Osteoblast (primary cell): Measurements from ENCODE around the gene AKAP5. TPM values are rescaled to one million over a fixed set of nuclear protein-coding genes. Genes with fewer than 3 reads are reported as not detected.
A peak's percentile ranks its signal among the peaks of the same experiment; 100 is the strongest.

Experiments
- DNase-seq: peaks from one replicate; pipeline ENCODE4 v3.0.0; 2011; ENCODE audit warnings: low spot score, mixed read lengths; ENCODE audit not compliant: insufficient read length; ENCODE audit errors: missing footprints
- H2AFZ ChIP-seq: 2 replicates; pipeline ENCODE4 v1.6.0; 2011; ENCODE audit warnings: mild to moderate bottlenecking, low read length
- H3K27ac ChIP-seq: 2 replicates; pipeline ENCODE4 v1.5.1; 2011; ENCODE audit warnings: mild to moderate bottlenecking, low read depth, low read length, moderate library complexity
- H3K27me3 ChIP-seq: 2 replicates; pipeline ENCODE4 v1.6.0; 2012; ENCODE audit warnings: mild to moderate bottlenecking, control low read depth, inconsistent platforms, low read length, moderate library complexity; ENCODE audit not compliant: insufficient read depth
- H3K36me3 ChIP-seq: 2 replicates; pipeline ENCODE4 v1.5.1; 2011; ENCODE audit warnings: mild to moderate bottlenecking, low read length, control low read depth, moderate library complexity; ENCODE audit not compliant: insufficient read depth
- H3K4me1 ChIP-seq: 2 replicates; pipeline ENCODE4 v1.5.1; 2011; ENCODE audit warnings: mild to moderate bottlenecking, low read length, control low read depth, moderate library complexity; ENCODE audit not compliant: insufficient read depth
- H3K4me2 ChIP-seq: 2 replicates; pipeline ENCODE4 v1.6.0; 2011; ENCODE audit warnings: mild to moderate bottlenecking, low read length; ENCODE audit not compliant: insufficient read depth
- H3K4me3 ChIP-seq: fragments of 200-600 bp; sonication (generic); 3 replicates; pipeline ENCODE4 v1.5.1; 2012; ENCODE audit warnings: mild to moderate bottlenecking, low read length, inconsistent platforms; ENCODE audit not compliant: insufficient read depth
- H3K79me2 ChIP-seq: 2 replicates; pipeline ENCODE4 v1.6.0; 2012; ENCODE audit warnings: mild to moderate bottlenecking, low read length, control low read depth, inconsistent platforms; ENCODE audit not compliant: insufficient read depth
- H3K9me3 ChIP-seq: 2 replicates; pipeline ENCODE4 v1.5.1; 2011; ENCODE audit warnings: low read depth, low read length, control low read depth
- H4K20me1 ChIP-seq: 2 replicates; pipeline ENCODE4 v1.6.0; 2012; ENCODE audit warnings: mild to moderate bottlenecking, low read length, control low read depth; ENCODE audit not compliant: insufficient read depth
- CTCF ChIP-seq: IDR thresholded peaks from 2 replicates; pipeline ENCODE4 v1.5.1; 2011; ENCODE audit warnings: mild to moderate bottlenecking, low read depth, low read length, moderate library complexity; ENCODE audit errors: extremely low read depth
- total RNA-seq: library from RNA; depleted of rRNA; stranded (reverse); fragments of >200 nt; gene quantifications from 2 replicates; pipeline ENCODE4 v1.2.3, GENCODE V29; 2012

AKAP5 gene
- total RNA-seq, 1 donor = 1.1 TPM

GRCh38 chr14:64422756-64423155 is 42.5 kb upstream of the AKAP5 start:
- Histone ChIP-seq H3K36me3 (peaks cover 54% of the 10 kb centered on the region), H3K4me2 (no peak overlapping the region), H2AFZ (no peak overlapping the region), H3K9me3 (no peaks in the 10 kb centered on the region), H3K27me3 (no peaks in the 10 kb centered on the region), H3K27ac (no peak overlapping the region), H3K4me3 (no peak overlapping the region), H3K79me2 (no peaks in the 10 kb centered on the region), H4K20me1 (no peaks in the 10 kb centered on the region), H3K4me1 (peaks cover 20% of the 10 kb centered on the region)
- no peak for DNase-seq
- no peak for TF ChIP-seq CTCF

DNA sequence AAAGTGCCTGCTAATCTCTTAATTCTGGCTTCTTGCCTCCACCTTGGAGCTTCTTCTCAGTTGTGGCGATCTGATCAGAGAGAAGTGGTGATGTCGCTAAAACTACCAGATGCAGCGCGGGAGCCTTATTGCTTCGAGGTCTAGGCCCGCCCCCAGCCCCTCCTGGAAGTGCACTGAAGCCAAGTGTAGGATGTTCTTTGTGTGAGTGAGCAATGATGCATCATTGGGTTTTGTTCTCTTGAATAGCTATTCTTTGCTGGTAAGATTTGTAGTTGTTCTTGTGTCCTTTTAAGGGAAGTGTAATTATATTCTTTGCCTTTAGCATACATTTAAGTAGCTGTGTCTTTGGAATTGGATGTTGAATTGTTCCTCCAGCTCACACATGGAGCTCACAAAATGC is 41.3 kb upstream of the AKAP5 start:
- H4K20me1 ChIP-seq = no peaks in the 10 kb centered on the region
- H2AFZ ChIP-seq = peak overlapping the region; percentile 48
- peak overlapping the region; percentile 1 for H3K27ac ChIP-seq
- H3K4me3 ChIP-seq = no peak overlapping the region
- H3K4me1 ChIP-seq = peaks cover 20% of the 10 kb centered on the region
- H3K27me3 ChIP-seq = no peaks in the 10 kb centered on the region
- peaks cover 55% of the 10 kb centered on the region for H3K36me3 ChIP-seq
- H3K9me3 ChIP-seq = no peaks in the 10 kb centered on the region
- no peaks in the 10 kb centered on the region for H3K79me2 ChIP-seq
- no peak for TF ChIP-seq CTCF
- peak overlapping the region; percentile 9 for H3K4me2 ChIP-seq
- DNase-seq = no peak

GRCh38 chr14:64434528-64434927 is 30.8 kb upstream of the AKAP5 start:
- H3K27ac ChIP-seq = no peak overlapping the region
- peaks cover 25% of the 10 kb centered on the region for H3K4me1 ChIP-seq
- no peaks in the 10 kb centered on the region for H4K20me1 ChIP-seq
- no peak overlapping the region for H3K4me2 ChIP-seq
- H3K36me3 ChIP-seq = peaks cover 34% of the 10 kb centered on the region
- no peak overlapping the region for H3K4me3 ChIP-seq
- H3K79me2 ChIP-seq = no peaks in the 10 kb centered on the region
- DNase-seq = no peak
- no peak for TF ChIP-seq CTCF
- no peaks in the 10 kb centered on the region for H3K27me3 ChIP-seq
- H2AFZ ChIP-seq = no peak overlapping the region
- no peaks in the 10 kb centered on the region for H3K9me3 ChIP-seq

GRCh38 chr14:64438181-64438841 is 27.0 kb upstream of the AKAP5 start:
- Histone ChIP-seq H2AFZ (no peak overlapping the region), H3K36me3 (peaks cover 23% of the 10 kb centered on the region), H3K4me3 (no peak overlapping the region), H4K20me1 (no peaks in the 10 kb centered on the region), H3K27ac (peak overlapping the region; percentile 76), H3K4me1 (peaks cover 32% of the 10 kb centered on the region), H3K4me2 (peak overlapping the region; percentile 70), H3K79me2 (no peaks in the 10 kb centered on the region), H3K9me3 (no peaks in the 10 kb centered on the region), H3K27me3 (no peaks in the 10 kb centered on the region)
- peak; percentile 95 for DNase-seq
- no peak for TF ChIP-seq CTCF
